Esophagus squamous epithelium (tissue), 4 donors: Measurements from ENCODE around the gene GRID2.

Experiments used
- POLR2A ChIP-seq, 4 donors: fragments of 450-650 bp; IDR thresholded peaks; one replicate each; pipeline ENCODE4 v1.6.1; 2017; ENCODE audit warnings: antibody characterized with exemption in 4 of 4, mild to moderate bottlenecking in 4 of 4, moderate library complexity in 3 of 4
- TF ChIP-seq, protein P1 (sequence below), 6 experiments: fragments of 450-650 bp in 4 of 6; fragments of 200-600 bp in 2 of 6; sonication (generic) in 2 of 6; IDR thresholded peaks; one replicate each; pipeline ENCODE4 v1.5.1; 2016 to 2019; ENCODE audit warnings: antibody characterized with exemption in 6 of 6, mild to moderate bottlenecking in 4 of 6, moderate library complexity in 4 of 6

DNA sequence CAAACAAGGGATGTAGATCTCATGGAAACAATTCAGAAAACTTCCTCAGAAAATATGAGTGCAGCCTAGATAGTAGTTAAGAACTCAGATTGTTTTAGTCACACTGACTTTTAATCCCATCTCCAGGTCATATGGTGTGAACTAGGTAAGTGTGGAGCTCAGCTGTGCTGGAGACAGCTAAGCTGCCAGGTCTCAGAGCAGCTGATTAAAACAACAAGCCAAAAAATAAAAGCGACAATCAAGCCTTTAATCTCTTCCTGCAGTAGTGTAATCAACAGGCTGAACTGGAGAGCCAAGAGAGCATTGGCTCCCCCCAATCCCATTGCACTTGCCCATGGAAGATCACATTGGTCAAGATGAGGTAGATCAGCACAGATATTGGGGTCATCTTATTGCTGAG lies 1426.5 kb downstream of the GRID2 start:
- TF ChIP-seq, protein P1, sequence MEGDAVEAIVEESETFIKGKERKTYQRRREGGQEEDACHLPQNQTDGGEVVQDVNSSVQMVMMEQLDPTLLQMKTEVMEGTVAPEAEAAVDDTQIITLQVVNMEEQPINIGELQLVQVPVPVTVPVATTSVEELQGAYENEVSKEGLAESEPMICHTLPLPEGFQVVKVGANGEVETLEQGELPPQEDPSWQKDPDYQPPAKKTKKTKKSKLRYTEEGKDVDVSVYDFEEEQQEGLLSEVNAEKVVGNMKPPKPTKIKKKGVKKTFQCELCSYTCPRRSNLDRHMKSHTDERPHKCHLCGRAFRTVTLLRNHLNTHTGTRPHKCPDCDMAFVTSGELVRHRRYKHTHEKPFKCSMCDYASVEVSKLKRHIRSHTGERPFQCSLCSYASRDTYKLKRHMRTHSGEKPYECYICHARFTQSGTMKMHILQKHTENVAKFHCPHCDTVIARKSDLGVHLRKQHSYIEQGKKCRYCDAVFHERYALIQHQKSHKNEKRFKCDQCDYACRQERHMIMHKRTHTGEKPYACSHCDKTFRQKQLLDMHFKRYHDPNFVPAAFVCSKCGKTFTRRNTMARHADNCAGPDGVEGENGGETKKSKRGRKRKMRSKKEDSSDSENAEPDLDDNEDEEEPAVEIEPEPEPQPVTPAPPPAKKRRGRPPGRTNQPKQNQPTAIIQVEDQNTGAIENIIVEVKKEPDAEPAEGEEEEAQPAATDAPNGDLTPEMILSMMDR (IDR thresholded peaks at IDR 0.05) = no peak
- TF ChIP-seq POLR2A (IDR thresholded peaks at IDR 0.05) = no peak
